ENCODE data around the gene CAPSL.

- TF ChIP-seq SP1 (IDR thresholded peaks at IDR 0.05; ENCODE audit: low read depth, low read length) (no peak), EP300 (IDR thresholded peaks at IDR 0.05; ENCODE audit: borderline replicate concordance in 1 of 2, low read depth in 2 of 2, low read length in 2 of 2) (no peak), POLR2A (IDR thresholded peaks at IDR 0.05; ENCODE audit: control extremely low read depth in 1 of 2, low read depth in 2 of 2, low read length in 2 of 2) (no peak), POLR2AphosphoS5 (IDR thresholded peaks at IDR 0.05; ENCODE audit: low read depth, low read length) (no peak), CREB1 (IDR thresholded peaks at IDR 0.05) (no peak), BRCA1 (IDR thresholded peaks at IDR 0.05; ENCODE audit: low read depth, low read length) (no peak), HDAC2 (IDR thresholded peaks at IDR 0.05; ENCODE audit: borderline replicate concordance in 1 of 2, low read depth in 2 of 2, low read length in 2 of 2) (no peak), CEBPB (IDR thresholded peaks at IDR 0.05; ENCODE audit: low read depth, low read length) (no peak), CBX8 (IDR thresholded peaks at IDR 0.05; ENCODE audit: borderline replicate concordance, low read depth, low read length) (no peak), JUND (IDR thresholded peaks at IDR 0.05; ENCODE audit: low read length) (no peak), MAFK (IDR thresholded peaks at IDR 0.05; ENCODE audit: low read depth, low read length) (no peak), RAD21 (IDR thresholded peaks at IDR 0.05 in 1 of 2, conservative IDR thresholded peaks at IDR 0.05 in 1 of 2; ENCODE audit: low read depth in 2 of 2, low read length in 2 of 2) (no peak), CBX5 (IDR thresholded peaks at IDR 0.05; ENCODE audit: low read depth, low read length) (no peak)
- TF ChIP-seq, protein P1, sequence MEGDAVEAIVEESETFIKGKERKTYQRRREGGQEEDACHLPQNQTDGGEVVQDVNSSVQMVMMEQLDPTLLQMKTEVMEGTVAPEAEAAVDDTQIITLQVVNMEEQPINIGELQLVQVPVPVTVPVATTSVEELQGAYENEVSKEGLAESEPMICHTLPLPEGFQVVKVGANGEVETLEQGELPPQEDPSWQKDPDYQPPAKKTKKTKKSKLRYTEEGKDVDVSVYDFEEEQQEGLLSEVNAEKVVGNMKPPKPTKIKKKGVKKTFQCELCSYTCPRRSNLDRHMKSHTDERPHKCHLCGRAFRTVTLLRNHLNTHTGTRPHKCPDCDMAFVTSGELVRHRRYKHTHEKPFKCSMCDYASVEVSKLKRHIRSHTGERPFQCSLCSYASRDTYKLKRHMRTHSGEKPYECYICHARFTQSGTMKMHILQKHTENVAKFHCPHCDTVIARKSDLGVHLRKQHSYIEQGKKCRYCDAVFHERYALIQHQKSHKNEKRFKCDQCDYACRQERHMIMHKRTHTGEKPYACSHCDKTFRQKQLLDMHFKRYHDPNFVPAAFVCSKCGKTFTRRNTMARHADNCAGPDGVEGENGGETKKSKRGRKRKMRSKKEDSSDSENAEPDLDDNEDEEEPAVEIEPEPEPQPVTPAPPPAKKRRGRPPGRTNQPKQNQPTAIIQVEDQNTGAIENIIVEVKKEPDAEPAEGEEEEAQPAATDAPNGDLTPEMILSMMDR (IDR thresholded peaks at IDR 0.05; ENCODE audit: control extremely low read depth in 1 of 3, insufficient read depth in 1 of 3, low read depth in 1 of 3, low read length in 3 of 3), result no peak
Observed at GRCh38 chr5:35887321-35888100, 50.9 kb downstream of the CAPSL start.
